Activated naive CD8-positive, alpha-beta T cell treated with anti-CD3 and anti-CD28 coated beads, Interleukin-2, amount 10 ng/mL, durations not matched to agents 7 days and 5 days (primary cell): Measurements from ENCODE around the gene MDP1. TPM values are rescaled to one million over a fixed set of nuclear protein-coding genes. Genes with fewer than 3 reads are reported as not detected.

Experiments used
- ATAC-seq: fragments of 150-1000 bp; cut with Tn5 transposase; one replicate; pipeline ENCODE4 v1.10.0; 2021; ENCODE audit warnings: low read depth, moderate library complexity
- POLR2A ChIA-PET: fragments of 350-600 bp; sonication (Branson Sonifier 250); formaldehyde crosslinking; loops from one replicate; lab custom pipeline; 2021; ENCODE audit warnings: antibody characterized with exemption; lab: Charles Lee
- DNase-seq: peaks from one replicate; pipeline ENCODE4 v3.0.0; 2021
- H3K27ac Mint-ChIP-seq: one replicate; pipeline ENCODE4 v1.8.0; 2022; ENCODE audit warnings: mild to moderate bottlenecking, mixed read lengths
- H3K27me3 Mint-ChIP-seq: one replicate; pipeline ENCODE4 v1.8.0; 2022; ENCODE audit warnings: mild to moderate bottlenecking, moderate library complexity, mixed read lengths
- H3K36me3 Mint-ChIP-seq: one replicate; pipeline ENCODE4 v1.8.0; 2021; ENCODE audit warnings: mild to moderate bottlenecking, mixed read lengths
- H3K4me1 Mint-ChIP-seq: one replicate; pipeline ENCODE4 v1.8.0; 2021; ENCODE audit warnings: mixed read lengths
- H3K4me3 Mint-ChIP-seq: one replicate; pipeline ENCODE4 v1.8.0; 2022; ENCODE audit warnings: mild to moderate bottlenecking, moderate library complexity, mixed read lengths
- H3K9me3 Mint-ChIP-seq: one replicate; pipeline ENCODE4 v1.8.0; 2021; ENCODE audit warnings: mixed read lengths
- total RNA-seq, 2 experiments: library from RNA; stranded (reverse); gene quantifications; one replicate each; pipeline ENCODE4 v1.2.3, GENCODE V29; 2021

The MDP1 gene
- total RNA-seq, 2 experiments from 2014 or later = 11.9 to 15.4 TPM

DNA sequence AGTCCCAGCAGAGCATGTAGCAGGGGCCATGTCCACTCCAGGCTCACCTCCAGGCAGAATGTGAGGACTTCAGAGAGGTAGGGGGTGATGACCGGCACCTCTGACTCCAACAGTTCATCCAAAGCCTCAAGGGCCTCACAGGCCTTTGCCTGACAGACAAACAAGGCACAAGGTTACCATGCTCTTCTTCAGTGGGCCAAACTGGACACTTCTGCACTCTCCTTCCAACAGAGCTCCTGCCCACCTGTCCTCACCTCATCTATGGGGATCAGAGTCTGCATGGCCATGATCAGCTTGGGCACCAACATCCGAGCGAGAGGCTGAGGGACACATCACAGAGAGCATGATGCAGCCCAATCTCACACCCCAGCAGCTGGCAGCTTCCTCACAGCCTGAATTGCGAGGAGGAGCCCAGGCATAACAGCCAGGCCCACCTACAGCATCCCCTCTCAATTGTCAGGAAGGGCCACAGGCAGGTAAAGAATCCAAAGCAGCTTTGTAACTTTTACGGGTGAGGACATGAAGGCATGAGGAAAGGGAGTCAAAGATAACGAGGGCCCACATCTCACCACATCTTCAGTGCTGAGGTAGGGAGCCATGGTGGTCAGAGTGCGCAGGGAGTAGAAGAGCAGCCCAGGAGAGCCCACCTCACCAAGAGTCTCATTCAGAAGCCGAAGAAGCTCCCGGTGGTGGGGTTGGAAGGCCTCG lies 28.9 kb downstream of the MDP1 start:
- peaks cover 19% of the 10 kb centered on the region for H3K4me1 Mint-ChIP-seq
- H3K27ac Mint-ChIP-seq = no peak overlapping the region
- no peaks in the 10 kb centered on the region for H3K9me3 Mint-ChIP-seq
- ATAC-seq (no peak), DNase-seq (no peak)
- H3K36me3 Mint-ChIP-seq = peaks cover 10% of the 10 kb centered on the region
- POLR2A ChIA-PET = interaction anchor here (1.1 to 5.2 kb wide), 9 partner anchors 8 to 56 kb away, joined by 3 to 37 read pairs (median 8); partner anchors contain the start of genes IRF9, MDP1, PSME1 and TINF2
- peak overlapping the region; percentile 85 for H3K4me3 Mint-ChIP-seq
- H3K27me3 Mint-ChIP-seq = no peaks in the 10 kb centered on the region

DNA sequence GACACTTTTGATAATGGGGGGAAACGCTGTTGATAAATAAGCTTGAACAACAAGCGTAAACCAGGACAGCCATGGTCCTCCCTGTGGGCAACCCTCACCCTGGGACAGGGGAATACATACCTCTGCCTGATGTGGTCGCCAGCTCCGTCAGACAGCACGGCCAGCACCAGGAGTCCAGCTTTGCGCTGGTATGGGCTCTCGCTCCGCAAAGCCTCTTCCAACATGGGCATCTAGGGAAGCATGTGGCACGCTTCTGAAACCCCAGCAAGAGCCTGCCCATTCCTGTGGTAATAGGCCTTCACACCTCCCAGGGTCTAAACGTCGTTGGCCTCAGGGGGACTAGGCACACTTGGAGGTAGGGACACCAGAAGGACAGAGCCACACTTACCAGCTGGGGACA lies 30.1 kb downstream of the MDP1 start:
- Mint-ChIP-seq H3K27ac (no peak overlapping the region), H3K4me1 (peaks cover 19% of the 10 kb centered on the region), H3K27me3 (no peaks in the 10 kb centered on the region), H3K4me3 (no peak overlapping the region), H3K36me3 (peaks cover 14% of the 10 kb centered on the region), H3K9me3 (no peaks in the 10 kb centered on the region)
- ATAC-seq (no peak), DNase-seq (no peak)
- POLR2A ChIA-PET = interaction anchor here (0.9 to 5.2 kb wide), 6 partner anchors 10 to 71 kb away, joined by 3 to 37 read pairs (median 7); partner anchors contain the start of genes CHMP4A, DCAF11, IRF9 and NRL

DNA sequence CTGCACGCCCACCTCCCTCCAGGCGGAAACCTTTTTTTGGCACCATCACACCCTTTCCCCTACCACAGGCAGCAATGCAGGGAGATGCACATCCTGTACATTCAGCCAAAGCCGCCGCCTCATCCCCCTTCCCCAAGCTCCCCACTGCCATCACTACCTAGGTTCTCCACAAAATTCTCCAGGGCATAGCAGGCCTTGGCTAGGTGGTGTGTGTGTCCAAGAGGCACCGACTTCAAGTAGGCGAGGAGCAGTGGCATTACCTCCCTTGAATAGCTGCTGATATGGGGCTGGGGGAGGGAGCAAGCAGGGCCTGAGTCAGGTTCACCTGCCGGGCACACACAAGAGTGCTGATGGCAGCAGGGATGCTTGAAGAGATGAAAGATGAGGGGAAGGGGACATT lies 30.8 kb downstream of the MDP1 start:
- Mint-ChIP-seq H3K4me3 (no peak overlapping the region), H3K4me1 (peaks cover 18% of the 10 kb centered on the region), H3K27ac (no peak overlapping the region), H3K27me3 (no peaks in the 10 kb centered on the region), H3K36me3 (peaks cover 13% of the 10 kb centered on the region), H3K9me3 (no peaks in the 10 kb centered on the region)
- POLR2A ChIA-PET = interaction anchor here (0.9 to 5.2 kb wide), 6 partner anchors 10 to 70 kb away, joined by 3 to 37 read pairs (median 7); partner anchors contain the start of genes CHMP4A, DCAF11, IRF9 and NRL
- no peak for ATAC-seq
- no peak for DNase-seq

DNA sequence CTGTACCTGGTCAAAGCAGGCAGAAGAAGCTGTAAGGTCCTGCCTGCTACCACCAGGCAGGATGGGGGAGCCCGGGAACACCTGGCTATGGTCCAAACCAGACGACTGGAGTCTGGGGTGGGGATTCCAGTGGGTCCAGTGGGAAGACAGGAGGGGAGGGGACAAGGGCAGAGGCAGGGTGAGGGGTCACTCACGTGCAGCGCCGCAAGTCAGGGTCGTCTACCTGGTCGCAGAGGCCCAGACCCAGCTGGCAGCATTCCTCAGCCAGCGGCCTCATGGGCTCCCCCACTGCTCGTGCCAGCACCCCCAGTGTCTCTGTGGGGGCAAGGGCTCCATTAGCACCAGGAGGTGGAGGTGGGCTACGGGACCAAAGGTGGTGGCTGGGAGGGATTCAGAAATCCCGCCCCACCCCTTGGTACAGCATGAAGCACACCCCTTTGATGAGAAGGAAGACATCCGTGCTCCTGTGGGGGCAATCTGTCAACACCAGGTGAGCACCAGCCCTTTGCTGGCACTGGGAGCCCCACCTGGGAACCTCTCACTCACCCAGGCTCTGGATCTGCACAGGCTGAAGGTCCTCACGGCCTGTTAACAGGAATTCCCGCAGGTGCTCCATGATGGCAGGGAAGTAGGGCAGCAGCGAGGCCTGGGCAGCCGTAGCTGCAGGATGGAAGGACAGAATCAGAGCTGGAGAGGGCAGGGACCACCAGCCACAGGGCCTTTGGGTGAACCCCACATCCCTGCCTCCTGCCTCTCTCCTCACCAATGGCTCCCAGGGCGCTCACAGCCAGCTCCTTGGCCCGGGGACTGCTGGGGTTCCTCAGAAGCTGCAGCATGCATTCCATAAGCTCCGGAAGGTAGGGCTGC lies 31.5 kb downstream of the MDP1 start:
- POLR2A ChIA-PET = interaction anchor here (0.6 to 2.0 kb wide), 10 partner anchors 9 to 132 kb away, joined by 3 to 8 read pairs (median 5); partner anchors contain the start of genes CHMP4A, DCAF11, IRF9 and NRL
- H3K36me3 Mint-ChIP-seq = peaks cover 11% of the 10 kb centered on the region

DNA sequence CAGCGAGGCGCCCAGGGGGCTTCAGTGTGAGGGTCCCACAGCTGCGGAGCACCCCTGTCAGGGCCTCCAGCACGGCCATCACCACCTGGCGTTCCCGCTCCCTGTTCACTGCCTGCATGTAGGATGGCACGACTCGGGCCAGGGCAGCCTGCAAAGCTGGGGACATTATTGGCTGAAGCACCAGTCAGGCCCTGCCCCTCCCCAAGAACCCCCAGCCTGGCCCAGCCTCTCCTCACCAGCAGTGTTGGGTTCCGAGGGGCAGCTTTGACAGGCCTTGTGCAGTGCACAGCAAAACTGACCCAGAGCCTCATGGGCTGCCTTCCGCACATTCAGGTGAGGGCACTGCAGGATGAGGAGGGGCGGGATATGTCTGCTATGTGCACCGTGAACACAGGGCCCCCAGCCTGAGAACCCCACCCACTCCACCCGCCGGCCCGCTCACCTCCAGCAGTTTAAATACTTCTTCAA lies 32.8 kb downstream of the MDP1 start:
- Mint-ChIP-seq H3K27ac (no peak overlapping the region), H3K36me3 (peaks cover 12% of the 10 kb centered on the region), H3K9me3 (no peaks in the 10 kb centered on the region), H3K4me3 (no peak overlapping the region), H3K27me3 (no peaks in the 10 kb centered on the region), H3K4me1 (peaks cover 10% of the 10 kb centered on the region)
- DNase-seq (no peak), ATAC-seq (no peak)
- POLR2A ChIA-PET = interaction anchor here (0.9 to 2.0 kb wide), 3 partner anchors 10 to 22 kb away, joined by 3 to 8 read pairs (median 7); partner anchors contain the start of gene IRF9

More for the DNA sequence above, 31.5 kb downstream of the MDP1 start:
- Mint-ChIP-seq H3K4me3 (no peak overlapping the region), H3K27ac (no peak overlapping the region), H3K27me3 (no peaks in the 10 kb centered on the region), H3K4me1 (peaks cover 14% of the 10 kb centered on the region), H3K9me3 (no peaks in the 10 kb centered on the region)
- no peak for ATAC-seq
- DNase-seq = no peak

DNA sequence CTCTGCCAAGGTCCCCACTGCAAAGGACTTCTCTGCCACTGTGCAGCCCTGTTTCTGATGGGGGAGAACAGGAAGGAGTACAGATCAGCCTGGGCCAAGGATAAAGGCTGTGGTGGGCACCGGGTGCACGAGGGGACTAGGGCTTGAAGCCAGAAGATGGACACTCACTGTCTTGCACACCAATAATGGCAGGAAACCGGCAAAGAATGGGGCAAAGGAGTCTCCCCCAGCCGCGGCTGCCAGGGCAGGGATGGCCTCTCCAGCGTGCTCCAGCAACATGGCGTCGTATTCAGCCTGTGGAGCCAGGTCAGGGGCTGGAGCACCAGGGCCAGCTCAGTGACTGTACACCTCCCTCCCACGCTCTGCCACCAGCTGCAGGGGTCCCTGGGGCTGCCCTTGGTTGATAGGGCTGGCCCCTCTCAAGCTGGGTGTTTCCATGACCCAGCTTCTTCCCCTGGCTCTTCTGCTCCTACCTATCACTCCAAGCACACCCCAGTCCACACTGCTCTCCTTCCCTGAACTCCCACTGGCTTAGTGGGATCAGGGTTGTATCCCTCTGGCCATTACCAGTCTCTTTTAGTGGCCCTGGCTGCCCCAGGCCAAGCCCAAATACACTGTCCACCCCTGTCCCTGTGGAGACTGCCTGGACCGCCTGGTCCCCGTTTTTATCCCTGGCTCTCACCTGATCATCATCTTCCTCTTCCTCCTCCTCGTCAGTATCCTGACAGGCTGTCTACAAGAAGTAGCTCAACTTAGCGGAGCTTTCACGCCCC lies 33.6 kb downstream of the MDP1 start:
- H3K27me3 Mint-ChIP-seq = no peaks in the 10 kb centered on the region
- H3K27ac Mint-ChIP-seq = peak overlapping the region; percentile 54
- H3K4me1 Mint-ChIP-seq = peaks cover 4% of the 10 kb centered on the region
- no peak for ATAC-seq
- no peak overlapping the region for H3K4me3 Mint-ChIP-seq
- DNase-seq = no peak
- POLR2A ChIA-PET = interaction anchor here (0.9 to 4.0 kb wide), 4 partner anchors 9 to 64 kb away, joined by 3 to 29 read pairs (median 6); partner anchors contain the start of gene REC8
- H3K36me3 Mint-ChIP-seq = peaks cover 12% of the 10 kb centered on the region
- H3K9me3 Mint-ChIP-seq = no peaks in the 10 kb centered on the region

DNA sequence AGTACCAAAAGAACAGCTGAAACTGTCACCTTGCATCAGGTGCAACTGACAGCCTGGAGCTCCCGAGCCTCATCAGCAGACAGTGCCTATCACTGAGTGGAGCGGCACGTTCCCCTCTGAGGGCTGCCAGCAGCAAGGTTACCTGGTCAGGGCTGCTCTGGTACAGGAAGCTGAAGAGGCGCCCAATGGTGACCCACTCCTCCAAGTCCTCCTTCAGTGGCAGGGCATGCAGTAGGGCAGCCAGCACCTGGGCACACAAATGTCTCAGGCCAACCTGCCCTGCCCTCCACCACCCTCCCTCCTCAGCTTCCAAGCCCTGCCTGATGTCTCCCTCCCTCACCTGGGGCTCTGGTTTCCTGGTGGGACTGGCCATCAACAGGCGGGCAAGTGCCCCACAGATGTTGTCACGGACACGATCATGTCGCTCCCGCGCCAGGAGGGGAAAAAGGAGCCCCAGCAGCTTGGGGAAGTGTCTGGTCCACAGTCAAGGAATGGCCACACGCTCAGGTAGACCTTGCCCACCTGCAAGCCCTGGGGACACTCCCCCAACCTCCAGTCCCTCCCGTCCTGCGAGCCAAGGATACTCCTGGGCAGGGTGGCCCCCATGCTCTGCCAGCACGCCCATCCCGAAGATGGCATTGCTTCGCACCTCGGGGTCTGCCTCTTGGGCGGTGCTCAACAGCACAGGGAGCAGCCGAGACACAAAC lies 34.3 kb downstream of the MDP1 start:
- H3K36me3 Mint-ChIP-seq = peaks cover 14% of the 10 kb centered on the region
- H3K4me1 Mint-ChIP-seq = no peaks in the 10 kb centered on the region
- H3K9me3 Mint-ChIP-seq = no peaks in the 10 kb centered on the region
- no peak overlapping the region for H3K27ac Mint-ChIP-seq
- ATAC-seq (no peak), DNase-seq (no peak)
- no peaks in the 10 kb centered on the region for H3K27me3 Mint-ChIP-seq
- no peak overlapping the region for H3K4me3 Mint-ChIP-seq
- POLR2A ChIA-PET = interaction anchor here (0.9 to 4.0 kb wide), 8 partner anchors 9 to 65 kb away, joined by 3 to 29 read pairs (median 5); partner anchors contain the start of genes IRF9, PSME1, REC8 and TM9SF1

DNA sequence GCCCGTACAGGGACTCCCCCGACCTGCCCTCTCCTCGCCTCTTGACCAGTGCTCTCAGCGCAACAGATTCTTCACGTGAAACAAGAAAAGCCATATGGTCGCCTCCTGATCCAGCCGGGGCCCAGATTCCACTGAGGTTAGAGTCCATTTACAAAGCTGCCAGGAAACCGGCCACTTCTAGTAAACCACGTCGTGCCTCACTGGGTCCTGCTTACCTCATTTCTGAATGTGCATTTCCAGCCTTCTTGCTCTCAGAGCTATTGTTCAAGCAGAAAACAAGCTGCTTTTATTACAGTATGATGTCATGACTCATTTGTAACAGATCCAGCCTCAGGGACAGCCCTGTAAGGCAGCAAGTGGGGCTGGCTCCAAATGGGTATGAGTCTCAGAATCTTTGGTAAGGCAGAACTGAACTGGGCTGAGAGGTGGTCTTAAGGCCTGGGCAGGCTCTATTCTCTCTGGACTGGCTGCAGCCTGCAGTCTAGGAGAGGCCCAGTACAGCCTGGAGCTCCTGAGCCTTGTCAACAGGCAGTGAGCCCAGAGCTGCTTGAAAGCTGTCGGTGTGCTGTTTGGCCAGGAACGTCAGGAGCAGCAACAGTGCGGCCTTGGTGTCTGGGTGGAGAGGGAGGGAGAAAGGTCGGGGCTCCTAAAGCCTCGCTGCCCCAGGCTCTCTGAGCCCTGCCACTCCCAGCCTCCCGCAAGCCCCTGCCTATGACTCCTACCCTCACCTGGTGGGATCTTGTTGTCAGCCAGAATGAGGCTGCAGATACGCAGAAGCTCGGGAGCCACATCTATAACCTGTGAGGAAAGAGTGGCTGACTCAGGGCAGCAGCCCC lies 35.7 kb downstream of the MDP1 start:
- Mint-ChIP-seq H3K4me3 (no peak overlapping the region), H3K4me1 (peaks cover under 1% of the 10 kb centered on the region), H3K9me3 (no peaks in the 10 kb centered on the region), H3K27me3 (no peaks in the 10 kb centered on the region), H3K27ac (peak overlapping the region; percentile 25), H3K36me3 (peaks cover 12% of the 10 kb centered on the region)
- no peak for DNase-seq
- POLR2A ChIA-PET = interaction anchor here (1.0 to 4.0 kb wide), 10 partner anchors 7 to 67 kb away, joined by 3 to 29 read pairs (median 6); partner anchors contain the start of genes IPO4, IRF9, PSME2 and REC8
- ATAC-seq = no peak

DNA sequence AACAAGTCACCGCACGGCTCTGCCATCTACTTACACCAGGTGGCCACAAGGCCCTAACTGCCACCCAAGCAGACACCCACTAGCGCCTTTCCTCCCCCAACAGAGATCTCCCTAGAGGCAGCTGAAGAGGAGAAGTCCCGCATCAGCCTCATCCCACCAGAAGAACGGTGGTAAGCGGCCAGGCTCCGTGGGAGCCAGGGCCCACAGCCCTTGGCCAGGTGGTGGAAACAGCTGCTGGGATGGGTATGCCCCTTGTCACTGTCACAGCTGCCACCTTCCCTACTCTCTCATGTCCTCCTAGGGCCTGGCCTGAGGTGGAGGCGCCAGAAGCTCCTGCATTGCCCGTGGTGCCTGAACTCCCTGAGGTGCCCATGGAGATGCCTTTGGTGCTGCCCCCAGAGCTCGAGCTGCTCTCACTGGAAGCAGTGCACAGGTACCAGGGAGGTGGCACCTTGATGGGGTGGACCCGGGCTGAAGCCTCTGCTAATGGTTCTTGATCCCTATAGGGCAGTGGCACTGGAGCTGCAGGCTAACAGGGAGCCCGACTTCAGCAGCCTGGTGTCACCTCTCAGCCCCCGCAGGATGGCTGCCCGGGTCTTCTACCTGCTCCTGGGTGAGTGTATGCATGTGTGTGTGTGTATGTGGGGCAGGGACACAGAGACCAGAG lies 36.4 kb downstream of the MDP1 start:
- ATAC-seq (no peak), DNase-seq (no peak)
- Mint-ChIP-seq H3K4me3 (no peak overlapping the region), H3K36me3 (peaks cover 15% of the 10 kb centered on the region), H3K27ac (peak overlapping the region; percentile 48), H3K4me1 (peaks cover 2% of the 10 kb centered on the region), H3K9me3 (no peaks in the 10 kb centered on the region), H3K27me3 (no peaks in the 10 kb centered on the region)
- POLR2A ChIA-PET = interaction anchor here (0.7 to 4.0 kb wide), 8 partner anchors 9 to 546 kb away, joined by 3 to 29 read pairs (median 8); partner anchors contain the start of genes IPO4, IRF9, PSME2 and REC8

DNA sequence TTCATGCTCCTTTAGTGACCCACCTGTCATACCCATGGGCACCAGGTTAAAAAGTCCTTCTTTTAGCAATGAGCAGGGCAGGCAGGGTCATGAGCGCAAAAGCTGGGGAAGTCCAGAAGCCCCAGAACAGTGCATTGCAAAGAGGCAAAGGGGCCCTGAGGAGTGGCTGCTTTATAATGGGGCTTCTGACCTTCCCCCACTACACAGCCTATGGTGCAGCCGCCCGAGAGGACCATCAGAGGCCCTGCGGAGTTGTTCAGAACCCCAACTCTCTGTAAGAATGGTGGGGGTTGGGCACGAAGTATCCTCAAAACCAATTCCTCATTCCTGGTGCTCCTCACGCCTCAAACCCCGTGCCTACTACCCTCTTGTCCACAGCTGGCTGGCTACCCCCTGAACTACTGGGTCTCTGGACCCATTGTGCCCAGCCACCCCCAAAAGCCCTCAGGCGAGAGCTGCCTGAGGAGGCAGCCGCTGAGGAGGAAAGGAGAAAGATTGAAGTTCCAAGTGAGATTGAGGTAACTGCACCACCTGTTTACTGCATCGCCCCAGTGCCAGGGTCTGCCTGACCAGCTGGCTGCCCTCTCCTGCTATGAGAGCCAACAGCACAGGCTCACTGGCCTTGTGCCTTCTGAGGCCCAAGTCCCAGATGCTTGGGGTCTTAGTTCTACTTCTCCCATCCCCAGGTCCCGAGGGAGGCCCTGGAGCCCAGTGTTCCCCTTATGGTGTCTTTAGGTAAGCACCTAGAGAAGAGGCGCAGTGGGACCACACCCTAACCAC lies 37.3 kb downstream of the MDP1 start:
- Mint-ChIP-seq H3K4me1 (peaks cover 2% of the 10 kb centered on the region), H3K4me3 (no peak overlapping the region), H3K36me3 (peaks cover 15% of the 10 kb centered on the region), H3K9me3 (no peaks in the 10 kb centered on the region), H3K27ac (no peak overlapping the region), H3K27me3 (no peaks in the 10 kb centered on the region)
- ATAC-seq (no peak), DNase-seq (no peak)
- POLR2A ChIA-PET = interaction anchor here (0.7 to 4.0 kb wide), 8 partner anchors 8 to 545 kb away, joined by 3 to 29 read pairs (median 10); partner anchors contain the start of genes IPO4, IRF9, PSME2 and REC8
